ENCODE measurements around the gene SEMG1.

DNA sequence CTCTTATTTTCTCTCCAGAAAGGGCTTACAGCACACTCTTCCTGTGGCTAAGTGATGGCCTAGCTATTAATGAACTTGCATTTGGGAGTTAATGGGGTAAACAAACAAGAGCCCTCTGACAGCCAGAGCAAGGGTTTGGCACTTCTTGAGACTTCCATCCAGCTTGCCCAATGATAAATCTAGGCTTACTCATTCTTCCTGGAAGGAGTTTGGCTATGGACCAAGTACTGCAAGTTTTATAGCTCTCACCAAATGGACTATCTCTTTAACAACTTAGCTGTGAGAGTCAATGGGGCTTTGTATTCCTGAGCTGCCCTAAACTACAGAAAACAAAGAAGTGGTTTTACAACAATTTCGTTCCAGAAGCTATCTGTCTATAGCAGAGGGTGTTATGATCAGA lies 48.9 kb upstream of the SEMG1 start:
- TF ChIP-seq, protein P1, sequence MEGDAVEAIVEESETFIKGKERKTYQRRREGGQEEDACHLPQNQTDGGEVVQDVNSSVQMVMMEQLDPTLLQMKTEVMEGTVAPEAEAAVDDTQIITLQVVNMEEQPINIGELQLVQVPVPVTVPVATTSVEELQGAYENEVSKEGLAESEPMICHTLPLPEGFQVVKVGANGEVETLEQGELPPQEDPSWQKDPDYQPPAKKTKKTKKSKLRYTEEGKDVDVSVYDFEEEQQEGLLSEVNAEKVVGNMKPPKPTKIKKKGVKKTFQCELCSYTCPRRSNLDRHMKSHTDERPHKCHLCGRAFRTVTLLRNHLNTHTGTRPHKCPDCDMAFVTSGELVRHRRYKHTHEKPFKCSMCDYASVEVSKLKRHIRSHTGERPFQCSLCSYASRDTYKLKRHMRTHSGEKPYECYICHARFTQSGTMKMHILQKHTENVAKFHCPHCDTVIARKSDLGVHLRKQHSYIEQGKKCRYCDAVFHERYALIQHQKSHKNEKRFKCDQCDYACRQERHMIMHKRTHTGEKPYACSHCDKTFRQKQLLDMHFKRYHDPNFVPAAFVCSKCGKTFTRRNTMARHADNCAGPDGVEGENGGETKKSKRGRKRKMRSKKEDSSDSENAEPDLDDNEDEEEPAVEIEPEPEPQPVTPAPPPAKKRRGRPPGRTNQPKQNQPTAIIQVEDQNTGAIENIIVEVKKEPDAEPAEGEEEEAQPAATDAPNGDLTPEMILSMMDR (IDR thresholded peaks at IDR 0.05) = no peak
- TF ChIP-seq POLR2A (IDR thresholded peaks at IDR 0.05; ENCODE audit: low read depth) (no peak), EP300 (IDR thresholded peaks at IDR 0.05) (no peak), POLR2AphosphoS5 (IDR thresholded peaks at IDR 0.05) (no peak)
